Lower leg skin (tissue), 3 donors: ENCODE data around the gene CADM1.

Experiments used
- CTCF ChIP-seq, 3 donors: fragments of 450-650 bp; IDR thresholded peaks; one replicate each; pipeline ENCODE4 v1.5.1; 2016; ENCODE audit warnings: antibody characterized with exemption in 3 of 3, mild to moderate bottlenecking in 3 of 3, moderate library complexity in 2 of 3
- POLR2A ChIP-seq, 2 donors: fragments of 450-650 bp; IDR thresholded peaks; one replicate each; pipeline ENCODE4 v1.6.1; 2016 to 2017; ENCODE audit warnings: antibody characterized with exemption in 2 of 2, mild to moderate bottlenecking in 1 of 2, moderate library complexity in 1 of 2

GRCh38 chr11:115452241-115452640, 52.0 kb downstream of the CADM1 start:
- TF ChIP-seq CTCF (IDR thresholded peaks at IDR 0.05) = no peak
- TF ChIP-seq POLR2A (IDR thresholded peaks at IDR 0.05) = no peak
